Measurements from ENCODE around the gene MICAL3.
"Not testable (repeated sequence)": the region's sequence is repeated elsewhere in the genome, so short reads cannot be mapped to it uniquely, and the experiment has no call there.

MICAL3 gene

DNA sequence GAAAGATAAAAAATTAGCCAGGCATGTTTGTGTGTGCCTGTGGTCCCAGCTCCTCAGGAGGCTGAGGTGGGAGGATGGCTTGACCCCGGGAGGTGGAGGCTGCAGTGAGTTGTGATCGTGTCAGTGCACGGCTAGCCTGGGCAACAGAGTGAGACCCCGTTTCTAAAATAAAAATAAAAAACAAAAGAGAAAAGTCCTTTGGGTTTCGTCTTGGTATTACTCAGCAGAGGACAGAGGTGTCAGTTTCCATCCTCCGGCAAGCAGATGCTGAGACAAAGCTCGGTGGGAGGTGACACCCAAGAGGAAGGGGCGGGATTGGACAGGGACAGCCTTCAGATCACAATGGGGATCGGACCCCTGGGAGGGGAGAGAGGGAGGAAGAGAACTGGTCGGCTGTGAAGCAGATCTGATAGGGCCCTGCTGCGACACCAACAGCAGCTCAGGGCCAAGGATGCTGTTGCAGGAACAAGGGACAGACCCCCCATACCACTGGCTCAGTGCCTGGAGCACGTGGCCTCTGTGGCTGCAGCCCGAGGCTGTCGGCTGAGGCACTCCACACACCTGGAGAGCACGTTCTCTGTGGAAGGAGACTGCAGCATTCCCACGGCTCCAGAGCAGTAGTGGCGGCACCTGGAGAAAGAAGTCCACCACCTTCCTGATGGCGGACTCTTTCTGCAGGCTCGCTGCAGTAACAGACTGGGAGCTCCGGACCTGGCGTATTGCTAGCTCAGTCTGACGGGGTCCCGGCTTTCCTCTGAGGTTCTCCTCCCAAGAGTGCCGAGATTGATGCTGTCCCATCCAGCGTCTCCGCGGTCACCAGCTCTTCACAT lies 244.9 kb downstream of the MICAL3 start:
- no peak for DNase-seq (ENCODE audit: low read depth)

DNA sequence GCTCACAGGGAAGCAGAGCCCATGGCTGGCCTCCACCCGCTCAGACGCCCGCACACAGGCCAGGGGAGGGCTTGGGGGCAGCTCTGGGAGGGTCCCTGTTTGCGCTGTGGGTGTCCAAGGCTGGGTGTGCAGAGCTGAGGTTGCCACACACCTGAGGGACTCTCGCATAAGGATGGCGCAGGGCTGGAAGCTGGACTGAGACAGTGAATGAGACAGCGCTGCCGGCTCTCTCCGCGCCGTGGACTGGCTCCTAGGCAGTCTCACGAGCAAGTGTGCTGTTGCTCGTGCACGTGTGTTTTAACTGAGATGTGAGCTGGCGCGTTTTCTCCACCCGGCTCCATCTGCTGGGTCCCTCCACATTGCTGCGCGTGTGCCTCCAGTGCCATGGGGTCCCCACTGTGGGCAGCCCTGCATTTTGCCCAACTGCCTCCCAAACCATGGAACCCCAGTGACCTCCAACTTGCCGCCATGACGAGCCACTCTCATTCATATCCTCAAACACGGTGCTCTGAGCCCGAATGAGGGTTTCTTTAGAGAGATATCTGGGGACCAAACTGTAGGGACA lies 245.9 kb downstream of the MICAL3 start:
- no peak for DNase-seq (ENCODE audit: low read depth)

DNA sequence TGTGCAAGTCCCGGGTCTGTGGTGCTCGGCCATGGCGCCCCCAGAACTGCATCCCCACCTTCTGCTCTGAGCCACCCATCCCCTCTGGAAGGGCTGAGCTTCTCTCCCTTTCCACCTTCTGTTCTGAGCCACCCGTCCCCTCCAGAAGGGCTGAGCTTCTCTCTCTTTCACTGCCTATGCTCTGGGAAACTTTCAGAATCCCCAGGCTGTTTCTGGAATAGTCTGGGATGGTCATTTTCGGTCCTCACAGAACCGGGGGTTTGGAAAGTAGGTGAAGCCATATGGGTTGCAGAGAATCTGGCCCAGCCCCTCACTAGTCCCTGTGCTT lies 246.7 kb downstream of the MICAL3 start:
- no peak for DNase-seq (ENCODE audit: low read depth)

DNA sequence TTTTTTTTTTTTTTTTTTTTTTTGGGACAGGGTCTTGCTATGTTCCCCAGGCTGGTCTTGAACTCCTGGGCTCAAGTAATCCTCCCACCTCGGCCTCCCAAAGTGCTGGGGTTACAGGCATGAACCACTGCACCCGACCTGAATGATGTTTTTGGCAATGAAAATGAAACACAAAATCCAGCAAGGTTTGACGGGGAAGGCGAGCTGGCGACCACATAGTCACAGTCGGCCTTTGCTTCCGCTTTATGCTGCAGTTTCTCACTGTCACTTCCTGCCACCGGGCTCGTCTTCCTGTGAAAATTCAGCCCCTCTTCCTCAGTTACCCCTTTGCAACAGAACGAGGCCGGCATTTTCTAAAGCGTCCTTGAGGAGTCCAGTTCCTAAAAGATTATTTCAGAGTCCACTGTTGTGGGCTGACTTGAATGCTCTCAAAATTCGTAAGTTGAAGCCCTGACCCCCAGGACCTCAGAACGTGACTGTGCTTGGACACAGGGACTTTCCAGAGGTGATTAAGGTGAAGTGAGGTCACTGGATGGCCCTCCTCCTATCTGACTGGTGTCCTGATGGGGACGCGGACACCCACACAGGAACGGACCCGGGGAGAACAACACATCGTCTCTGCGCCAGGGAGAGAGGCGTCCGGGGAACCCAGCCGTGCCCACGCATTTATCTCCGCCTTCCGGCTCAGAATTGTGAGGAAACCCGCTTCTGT lies 247.2 kb downstream of the MICAL3 start:
- no peak for DNase-seq (ENCODE audit: low read depth)

DNA sequence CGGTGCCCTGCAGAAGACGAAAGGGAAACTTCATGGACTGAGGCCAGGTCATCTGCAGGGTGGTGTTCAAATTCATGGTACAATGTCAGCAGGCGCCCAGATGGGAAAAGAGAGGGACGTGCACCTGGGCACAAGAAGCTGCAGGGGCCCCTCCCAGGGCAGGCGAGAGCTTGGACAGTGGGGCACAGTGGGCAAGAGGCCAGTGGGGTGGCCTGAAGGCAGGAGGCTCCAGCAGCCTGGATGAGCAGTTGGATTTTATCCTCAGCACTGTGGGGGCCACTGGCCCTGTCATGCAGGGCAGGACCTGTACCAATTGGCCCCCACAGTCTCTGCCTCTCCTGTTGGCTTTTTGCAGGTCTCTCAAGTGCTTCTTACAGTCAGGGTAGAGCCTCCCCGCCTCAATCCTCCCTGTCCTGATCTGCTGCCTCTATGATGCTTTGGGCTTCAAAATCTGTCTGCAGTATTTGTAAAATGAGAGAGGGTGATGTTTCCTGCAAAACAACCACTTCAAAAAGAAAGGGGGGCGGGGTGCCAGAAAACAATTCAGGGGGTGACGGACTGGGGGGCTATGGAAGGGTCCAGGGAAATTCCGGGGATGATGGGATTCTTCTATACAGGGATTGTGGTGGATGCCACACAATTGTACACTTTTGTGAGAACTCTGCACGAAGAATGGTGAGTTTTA lies 248.4 kb downstream of the MICAL3 start:
- no peak for DNase-seq (ENCODE audit: low read depth)

DNA sequence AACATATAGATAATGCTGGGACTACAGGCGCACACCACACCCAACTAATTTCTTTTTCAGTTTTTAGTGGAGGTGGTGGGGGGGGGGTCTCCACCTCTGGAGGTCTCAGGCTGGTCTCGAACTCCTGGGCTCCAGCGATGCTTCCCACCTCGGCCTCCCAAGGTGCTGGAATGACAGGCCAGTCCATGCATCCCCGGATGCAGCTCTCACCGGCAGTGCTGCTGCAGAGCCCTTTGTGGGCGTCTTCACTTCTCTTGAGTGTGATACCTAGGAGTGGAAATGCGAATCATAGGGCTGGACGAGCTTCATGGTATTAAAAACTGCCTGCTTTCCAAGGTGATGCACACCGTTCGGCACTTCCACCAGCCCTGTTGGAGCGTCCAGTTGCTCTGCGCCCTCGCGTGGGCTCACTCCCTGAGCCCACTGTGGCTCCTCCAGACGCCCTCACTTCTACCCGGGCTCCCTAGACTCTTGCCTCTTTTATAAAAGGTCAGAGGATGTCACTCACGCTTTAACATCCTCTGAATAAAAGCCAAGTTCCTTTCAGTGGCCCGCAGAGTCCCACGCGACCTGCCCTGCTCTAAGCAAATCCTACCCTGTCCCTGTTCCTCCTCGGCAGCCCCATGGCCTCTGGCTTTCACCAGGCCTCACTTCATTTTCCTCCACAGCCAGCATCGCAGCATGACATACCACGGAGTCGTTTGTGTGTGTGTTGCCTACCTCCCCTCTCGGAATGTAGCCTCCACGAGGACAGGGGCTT lies 249.3 kb downstream of the MICAL3 start:
- no peak for DNase-seq (ENCODE audit: low read depth)

DNA sequence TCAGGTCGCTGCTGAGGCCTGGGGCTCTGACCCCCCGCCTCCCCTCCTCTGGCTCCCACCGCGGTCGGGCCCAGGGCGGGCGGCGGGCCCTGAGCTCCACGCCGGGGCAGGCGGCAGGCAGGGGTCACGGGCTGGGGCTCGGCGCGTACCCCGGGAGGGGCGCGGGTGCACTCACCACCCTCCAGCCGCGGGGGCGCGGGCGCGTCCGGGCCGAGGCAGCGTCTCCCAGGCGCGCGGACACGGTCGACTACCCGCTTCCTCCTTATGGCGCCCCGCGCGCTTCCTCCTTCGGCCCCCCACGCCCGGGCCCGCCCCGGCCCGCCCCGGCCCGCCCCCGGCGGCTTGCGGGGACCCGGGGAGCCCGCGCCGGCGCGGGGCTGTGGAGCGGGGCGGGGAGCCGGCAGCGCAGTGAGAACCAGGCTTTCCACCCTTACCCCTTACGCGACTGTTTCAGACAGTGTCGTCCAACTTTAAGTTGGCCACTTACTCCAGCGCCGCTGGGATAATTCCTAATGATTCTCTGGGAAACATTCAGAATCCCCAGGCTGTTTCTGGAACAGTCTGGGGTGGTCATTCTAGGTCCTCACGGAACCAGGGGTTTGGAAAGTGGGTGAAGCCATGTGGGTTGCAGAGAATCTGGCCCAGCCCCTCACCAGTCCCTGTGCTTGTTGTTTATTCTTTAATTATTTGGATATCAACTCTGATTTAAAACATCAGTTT lies 250.0 kb downstream of the MICAL3 start, which contains the start of gene BID:
TSS of gene BID (minus strand) at position 264 of the 720 bp plus-strand sequence. CDS start 24,353 bp downstream, outside the sequence.
- no peak for DNase-seq (ENCODE audit: low read depth)

DNA sequence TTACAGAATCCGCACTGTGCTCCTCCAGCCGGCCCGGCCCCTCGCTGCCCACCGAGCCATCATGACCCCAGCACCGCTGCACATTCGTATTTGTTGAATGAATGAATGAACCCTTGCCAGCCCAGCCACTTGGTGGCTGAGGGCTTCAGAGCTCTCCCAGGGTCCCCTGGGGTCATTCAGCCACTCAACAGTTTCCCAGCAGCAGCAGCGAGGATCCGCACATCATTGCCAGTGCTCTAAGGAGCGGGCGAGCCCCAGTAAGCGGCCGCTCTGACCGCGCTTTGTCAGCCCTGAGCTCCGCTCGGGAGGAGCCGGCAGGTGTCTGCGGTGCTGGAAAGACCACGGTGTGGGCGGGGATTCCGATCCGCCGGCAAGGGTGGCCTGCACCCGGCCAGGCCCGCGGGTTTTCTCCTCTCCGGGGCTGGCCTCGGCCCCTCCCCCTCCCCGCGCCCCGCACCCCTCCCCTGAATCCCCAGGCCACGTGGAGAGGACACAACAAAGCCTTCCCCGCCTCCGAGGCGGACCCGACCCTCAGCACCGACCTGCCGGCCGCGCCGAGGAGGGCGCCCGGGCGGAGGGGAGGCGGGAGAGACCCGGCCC lies 250.7 kb downstream of the MICAL3 start:
- DNase-seq (ENCODE audit: low read depth), result peak; percentile 20

DNA sequence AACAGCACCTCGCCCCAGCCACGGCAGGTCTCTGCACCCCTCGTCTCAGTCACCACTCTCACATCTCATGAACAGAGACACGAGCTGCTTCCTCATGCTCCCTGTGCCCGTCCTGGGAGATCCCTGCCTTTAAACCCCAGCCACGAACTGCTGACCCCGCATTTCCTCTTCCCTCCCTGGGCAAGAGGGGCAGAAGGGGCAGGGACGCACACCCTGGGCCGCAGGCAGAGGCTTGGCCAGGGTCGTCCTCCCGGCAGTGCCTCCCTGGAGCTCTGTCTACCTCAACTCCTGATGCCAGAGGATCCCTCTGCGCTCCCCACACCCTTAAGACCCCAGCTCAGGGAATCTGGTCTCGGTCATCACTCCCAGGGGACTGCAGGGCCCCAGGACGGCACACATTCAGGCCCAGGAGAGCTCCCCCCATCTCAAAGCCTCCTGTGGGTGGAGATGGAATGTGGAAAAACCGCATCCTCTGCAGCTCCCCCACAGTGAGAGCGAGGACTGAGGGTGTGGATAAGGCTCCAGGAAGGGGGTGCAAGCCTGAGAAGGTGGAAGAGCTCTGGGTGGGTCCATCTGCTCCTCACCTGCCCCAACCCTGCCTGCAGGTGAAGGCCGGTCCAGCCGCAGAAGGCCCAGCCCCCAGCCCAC lies 251.3 kb downstream of the MICAL3 start:
- DNase-seq (ENCODE audit: low read depth), result peak; percentile 58

DNA sequence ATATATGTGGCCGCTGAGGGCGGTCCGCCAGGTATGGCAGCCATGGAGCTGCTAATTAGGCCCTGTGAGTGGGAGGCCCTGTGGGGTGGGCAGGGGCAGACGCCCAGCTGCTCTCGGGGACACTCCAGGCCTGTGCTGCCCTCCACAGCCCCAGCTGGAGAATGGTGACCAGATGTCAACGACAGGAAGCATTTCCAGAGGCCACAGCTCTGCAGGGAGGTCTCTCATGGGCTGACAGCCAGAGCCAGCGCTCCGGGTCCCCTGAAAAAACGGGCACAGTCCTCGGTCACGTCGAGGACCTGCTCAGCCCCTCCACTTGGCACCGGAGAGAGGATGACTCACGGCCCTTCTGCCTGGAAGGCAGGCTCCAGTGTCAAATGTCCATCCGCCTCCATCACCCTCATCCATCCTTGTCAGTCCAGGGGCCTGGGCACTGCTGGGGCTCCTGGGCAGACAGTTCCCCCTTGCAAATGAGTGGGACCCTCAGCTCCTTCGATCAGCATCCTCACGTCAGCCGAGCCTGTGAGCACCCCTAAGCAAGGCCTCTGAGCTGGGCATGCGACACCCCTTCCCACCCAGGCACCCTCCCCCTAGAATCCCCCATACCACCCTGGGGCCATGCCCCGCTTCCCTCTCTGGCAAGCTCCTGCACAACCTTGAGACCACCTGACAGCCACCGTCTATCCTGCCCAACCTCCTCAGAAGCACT lies 252.0 kb downstream of the MICAL3 start:
- no peak for DNase-seq (ENCODE audit: low read depth)

DNA sequence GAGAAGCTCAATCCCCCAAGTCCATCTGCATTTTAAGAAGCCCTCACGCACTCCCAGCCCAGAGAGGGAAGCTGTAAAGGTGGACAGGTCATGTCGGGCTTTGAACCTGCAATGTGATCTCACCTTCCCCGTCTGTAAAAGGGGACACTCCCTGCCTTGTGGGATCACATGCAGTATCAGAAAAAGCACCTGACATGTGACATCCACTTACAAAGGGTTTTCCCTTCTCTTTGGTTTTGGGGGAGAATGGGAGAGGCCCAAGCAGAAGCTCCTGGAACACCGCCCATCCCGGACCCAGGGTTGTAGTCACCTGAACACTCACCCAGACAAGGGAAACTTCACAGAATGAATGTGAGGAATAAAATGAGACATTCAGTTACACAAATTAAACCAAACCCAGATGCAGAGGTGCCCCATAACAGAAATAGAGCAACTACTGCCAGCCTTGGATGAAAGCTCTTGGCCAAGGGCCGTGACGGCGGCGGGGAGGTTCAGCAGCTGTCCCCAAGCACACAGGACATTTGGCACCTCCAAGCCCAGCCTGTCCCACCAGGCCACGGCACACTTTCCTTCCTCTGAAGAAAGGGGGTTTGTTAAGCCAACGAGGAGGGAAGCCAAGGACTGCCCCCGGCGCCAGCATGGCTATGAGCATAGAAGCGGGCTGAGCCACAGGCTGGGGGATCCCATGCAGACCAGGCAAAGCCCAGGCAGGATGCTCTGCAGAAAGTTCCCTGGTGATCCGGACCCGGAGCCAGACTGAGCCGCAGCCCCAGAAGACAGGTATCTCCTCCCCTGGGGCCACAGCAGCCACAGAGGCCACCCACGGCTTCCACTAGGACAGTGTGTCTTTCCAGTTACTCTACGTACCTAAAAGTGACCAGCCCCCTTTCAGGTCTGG lies 253.9 kb downstream of the MICAL3 start:
- DNase-seq (ENCODE audit: low read depth), result no peak

DNA sequence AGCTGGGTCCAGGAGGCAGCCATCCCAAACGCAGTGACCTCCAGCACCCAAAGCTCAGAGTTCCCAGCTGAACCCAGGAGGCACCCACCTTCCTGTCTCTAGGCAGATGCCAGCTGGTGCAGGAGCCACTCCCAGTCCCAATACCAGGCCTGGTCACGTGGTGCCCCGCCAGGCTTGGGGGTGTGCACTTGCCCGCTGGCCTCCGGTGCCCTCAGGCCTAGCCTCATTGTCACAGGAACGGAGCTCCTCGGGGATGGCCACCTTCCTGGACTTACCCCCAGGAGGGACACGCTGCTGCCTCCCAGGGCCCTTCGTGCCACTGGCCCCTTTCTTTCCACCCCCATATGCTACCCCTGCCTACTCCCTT lies 254.7 kb downstream of the MICAL3 start:
- DNase-seq (ENCODE audit: low read depth), result no peak

DNA sequence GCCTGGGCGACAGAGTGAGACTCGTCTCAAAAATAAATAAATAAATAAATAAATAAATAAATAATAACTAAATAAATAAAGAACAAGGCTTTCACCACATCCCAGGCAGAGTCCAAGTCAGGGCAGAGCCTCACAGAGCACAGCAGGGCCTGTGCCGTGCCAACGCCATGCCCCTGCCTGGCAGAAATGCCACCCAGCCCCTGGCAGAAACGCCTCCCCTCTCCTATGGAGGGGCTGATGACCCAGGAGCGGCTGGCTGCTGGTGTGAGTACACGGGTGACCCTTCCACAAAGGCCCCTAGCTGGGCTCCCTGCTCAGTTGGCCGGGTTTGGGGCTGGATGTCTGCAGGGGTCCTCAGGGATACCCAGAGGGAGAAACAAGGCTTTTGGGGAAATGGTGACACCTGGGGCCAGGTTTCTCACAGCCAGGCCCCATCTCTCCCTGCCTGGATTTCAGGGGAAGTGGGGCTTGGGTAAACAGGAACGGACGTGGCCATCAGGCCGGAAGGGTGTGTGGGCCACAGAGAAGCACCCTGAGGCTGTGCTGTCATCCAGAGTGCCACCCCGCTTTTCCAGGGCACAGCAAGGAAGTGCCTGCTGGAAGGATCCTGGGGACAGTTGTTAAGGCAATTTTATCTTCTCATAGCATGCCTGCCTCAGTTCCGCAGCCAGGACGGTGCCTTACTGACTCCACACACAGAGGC lies 255.2 kb downstream of the MICAL3 start:
- DNase-seq (ENCODE audit: low read depth), result no peak

DNA sequence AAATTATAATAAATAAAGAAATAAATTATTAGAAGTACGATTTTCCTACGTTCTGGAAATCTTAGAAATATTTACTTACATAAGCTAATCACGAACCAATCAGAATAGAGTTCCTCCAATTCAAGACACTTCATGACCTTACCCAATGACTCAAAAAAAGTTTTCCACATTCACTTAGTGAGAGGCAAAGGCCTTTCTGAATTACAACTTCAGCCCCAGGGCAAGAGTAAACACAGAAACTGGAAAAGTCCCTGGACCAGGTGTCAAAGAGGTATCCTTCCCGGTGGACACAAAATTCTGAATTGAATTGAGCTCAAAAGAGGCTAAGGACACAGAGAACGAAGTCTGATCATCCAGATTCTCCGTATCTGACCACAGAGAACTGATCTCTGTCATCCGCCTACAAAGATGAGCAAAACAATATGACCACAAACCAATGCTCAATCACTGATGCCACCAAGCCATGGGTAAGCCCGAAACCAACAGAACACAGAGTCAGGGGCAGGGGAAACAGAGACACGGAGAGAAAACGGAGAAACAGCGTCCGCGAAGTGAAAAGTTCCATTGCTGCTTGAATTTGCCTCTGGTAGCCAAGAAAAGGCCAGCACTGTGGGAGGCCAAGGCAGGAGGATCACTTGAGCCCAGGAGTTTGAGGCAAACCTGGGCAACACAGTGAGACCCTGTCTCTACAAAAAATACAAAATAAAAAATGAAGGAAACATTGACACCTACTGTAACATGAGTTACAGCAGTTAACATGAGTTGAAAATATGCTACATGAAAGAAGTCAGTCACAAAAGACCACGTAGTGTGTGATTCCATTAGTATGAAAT lies 256.9 kb downstream of the MICAL3 start:
- no peak for DNase-seq (ENCODE audit: low read depth)

DNA sequence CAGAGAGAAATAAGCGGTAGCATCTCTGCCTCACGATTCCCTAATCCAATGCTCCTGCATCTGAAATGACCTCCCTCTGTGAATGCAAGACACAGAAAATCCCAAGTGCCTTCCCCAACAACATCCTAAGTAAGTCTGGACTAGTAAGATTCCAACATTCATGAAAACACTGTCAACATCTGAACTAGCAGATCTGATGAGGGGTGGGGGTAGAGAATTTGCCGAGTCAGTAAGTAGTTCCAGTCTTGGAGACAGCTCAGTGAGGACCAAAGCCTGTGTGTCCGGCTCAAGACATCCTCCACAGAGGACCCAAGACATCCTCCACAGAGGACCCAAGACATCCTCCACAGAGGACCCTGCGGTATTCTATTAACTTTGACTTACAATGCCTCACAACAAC lies 259.5 kb downstream of the MICAL3 start:
- not testable (repeated sequence) for DNase-seq (ENCODE audit: low read depth)

DNA sequence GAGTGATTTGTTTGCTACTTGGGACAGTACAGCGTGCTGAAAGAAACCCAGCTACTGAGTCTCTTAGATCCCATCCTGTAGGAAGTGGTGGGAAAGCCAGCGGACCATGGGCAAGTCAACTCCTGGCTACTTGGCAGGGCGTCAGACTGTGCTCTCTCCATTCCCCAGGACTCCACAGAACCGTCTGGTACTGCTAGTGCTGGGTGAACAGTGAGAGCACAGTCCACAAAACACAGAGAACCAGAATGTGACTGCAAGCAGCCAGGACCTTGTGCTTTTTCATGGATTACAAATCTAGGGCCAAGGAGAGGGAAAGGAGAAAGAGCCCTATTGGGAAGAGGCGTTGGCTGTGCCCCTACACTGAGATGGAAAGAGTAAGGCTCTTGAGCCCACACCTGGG lies 260.3 kb downstream of the MICAL3 start:
- DNase-seq (ENCODE audit: low read depth), result no peak

DNA sequence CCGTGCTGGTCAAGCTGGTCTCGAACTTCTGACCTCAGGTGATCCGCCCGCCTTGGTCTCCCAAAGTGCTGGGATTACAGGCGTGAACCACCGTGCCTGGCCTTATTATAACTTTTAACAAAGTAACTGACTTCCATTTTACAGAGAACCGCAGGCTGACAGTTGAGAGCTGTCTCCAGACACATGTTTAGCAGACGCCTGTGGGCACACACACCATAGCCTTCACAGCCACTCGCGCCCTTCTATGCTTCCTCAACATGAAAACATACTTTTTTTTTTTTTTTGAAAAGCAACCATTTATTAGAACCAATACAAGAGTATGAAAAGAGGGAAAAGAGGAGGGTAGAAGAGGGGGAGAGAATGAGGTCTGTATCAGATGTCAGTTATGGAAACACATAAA lies 260.9 kb downstream of the MICAL3 start:
- DNase-seq (ENCODE audit: low read depth), result not testable (repeated sequence)

Data from amniotic epithelial cell (primary cell).